Left ventricle myocardium inferior (tissue), 1 donor: ENCODE measurements around the gene BLVRA. TPM values are rescaled to one million over a fixed set of nuclear protein-coding genes. Genes with fewer than 3 reads are reported as not detected.

Experiments used
- DNase-seq: peaks from one replicate; pipeline ENCODE4 v3.0.0-alpha.2; 2020
- H3K27ac ChIP-seq: fragments of 200-600 bp; replicated peaks from 2 replicates; pipeline ENCODE4 v1.8.0; 2021
- H3K27me3 ChIP-seq: fragments of 200-600 bp; 2 replicates; pipeline ENCODE4 v1.8.0; 2021; ENCODE audit warnings: low read depth
- H3K36me3 ChIP-seq: fragments of 200-600 bp; 2 replicates; pipeline ENCODE4 v1.8.0; 2021
- H3K4me1 ChIP-seq: fragments of 200-600 bp; 2 replicates; pipeline ENCODE4 v1.8.0; 2021
- H3K4me3 ChIP-seq: fragments of 200-600 bp; 2 replicates; pipeline ENCODE4 v1.8.0; 2021; ENCODE audit warnings: mild to moderate bottlenecking, moderate library complexity
- H3K9me3 ChIP-seq: fragments of 200-600 bp; replicated peaks from 2 replicates; pipeline ENCODE4 v1.8.0; 2021
- CTCF ChIP-seq: fragments of 200-600 bp; IDR thresholded peaks from 2 replicates; pipeline ENCODE4 v1.8.0; 2021; ENCODE audit warnings: antibody characterized with exemption, mild to moderate bottlenecking, borderline replicate concordance
- intact Hi-C: fragments of 100-400 bp; cut with micrococcal nuclease; formaldehyde crosslinking; loops from one replicate; pipeline ENCODE4 v1.11.0; 2022
- total RNA-seq: library from RNA; stranded (reverse); fragmentation: NEBNext Ultra II Directional; extraction: Animal tissue kit (Norgen Biotek cat#: 25700); gene quantifications from one replicate; pipeline ENCODE4 v1.2.1, GENCODE V29; 2021
- donor health status: DM: no; HTN: yes; CAD: no; lungs with severe emphysema.

Gene BLVRA
- total RNA-seq, 1 donor from 2014 or later: 44.8 TPM

- Histone ChIP-seq H3K36me3 (no peaks in the 10 kb centered on the region), H3K27ac (no peak overlapping the region), H3K9me3 (no peaks in the 10 kb centered on the region), H3K4me1 (peaks cover 57% of the 10 kb centered on the region), H3K27me3 (no peaks in the 10 kb centered on the region), H3K4me3 (no peak overlapping the region)
- no peak for TF ChIP-seq CTCF
- intact Hi-C loops: loop anchor here (10.0 kb wide), 1 partner anchor 112 kb away; no protein-coding TSS in a partner anchor
- DNase-seq: no peak
Measured at GRCh38 chr7:43723007-43723341, 35.5 kb upstream of the BLVRA start.

- Histone ChIP-seq H3K27ac (no peak overlapping the region), H3K4me1 (peaks cover 78% of the 10 kb centered on the region), H3K36me3 (no peaks in the 10 kb centered on the region), H3K4me3 (no peak overlapping the region), H3K9me3 (no peaks in the 10 kb centered on the region), H3K27me3 (no peaks in the 10 kb centered on the region)
- intact Hi-C loops: loop anchor here (10.0 kb wide), 1 partner anchor 110 kb away; no protein-coding TSS in a partner anchor
- no peak for TF ChIP-seq CTCF
- no peak for DNase-seq
Measured at GRCh38 chr7:43725251-43725650, 33.2 kb upstream of the BLVRA start.

GRCh38 chr7:43726466-43726865, 32.0 kb upstream of the BLVRA start:
- Histone ChIP-seq H3K36me3 (no peaks in the 10 kb centered on the region), H3K9me3 (no peaks in the 10 kb centered on the region), H3K27ac (no peak overlapping the region), H3K27me3 (no peaks in the 10 kb centered on the region), H3K4me3 (no peak overlapping the region), H3K4me1 (peaks cover 75% of the 10 kb centered on the region)
- no peak for TF ChIP-seq CTCF
- intact Hi-C loops: loop anchor here (10.0 kb wide), 1 partner anchor 108 kb away; no protein-coding TSS in a partner anchor
- DNase-seq: no peak

- H3K4me3 ChIP-seq: no peak overlapping the region
- no peak for TF ChIP-seq CTCF
- H3K27ac ChIP-seq: no peak overlapping the region
- no peak for DNase-seq
- no peaks in the 10 kb centered on the region for H3K36me3 ChIP-seq
- H3K9me3 ChIP-seq: no peaks in the 10 kb centered on the region
- intact Hi-C loops: loop anchor here (10.0 kb wide), 1 partner anchor 108 kb away; no protein-coding TSS in a partner anchor
- H3K4me1 ChIP-seq: peaks cover 72% of the 10 kb centered on the region
- H3K27me3 ChIP-seq: no peaks in the 10 kb centered on the region
Measured at GRCh38 chr7:43727003-43727402, 31.5 kb upstream of the BLVRA start.

GRCh38 chr7:43727494-43727893, 31.0 kb upstream of the BLVRA start:
- no peaks in the 10 kb centered on the region for H3K9me3 ChIP-seq
- peaks cover 67% of the 10 kb centered on the region for H3K4me1 ChIP-seq
- H3K27me3 ChIP-seq: no peaks in the 10 kb centered on the region
- H3K27ac ChIP-seq: no peak overlapping the region
- intact Hi-C loops: loop anchor here (10.0 kb wide), 1 partner anchor 107 kb away; no protein-coding TSS in a partner anchor
- no peak for TF ChIP-seq CTCF
- DNase-seq: no peak
- H3K4me3 ChIP-seq: no peak overlapping the region
- no peaks in the 10 kb centered on the region for H3K36me3 ChIP-seq
